Pulmonary artery endothelial cell (primary cell): ENCODE data around the gene SLC6A6. TPM values are rescaled to one million over a fixed set of nuclear protein-coding genes. Genes with fewer than 3 reads are reported as not detected.

ENCODE experiments used
- DNase-seq: peaks from one replicate; pipeline ENCODE4 v3.0.0-alpha.2; 2011; ENCODE audit warnings: low read depth, low spot score
- total RNA-seq: library from RNA; depleted of rRNA; stranded (reverse); fragments of >200 nt; gene quantifications from 2 replicates; pipeline ENCODE4 v1.2.3, GENCODE V29; 2014

Gene SLC6A6
- total RNA-seq, 1 donor from 2014 or later: 28.8 TPM

DNA sequence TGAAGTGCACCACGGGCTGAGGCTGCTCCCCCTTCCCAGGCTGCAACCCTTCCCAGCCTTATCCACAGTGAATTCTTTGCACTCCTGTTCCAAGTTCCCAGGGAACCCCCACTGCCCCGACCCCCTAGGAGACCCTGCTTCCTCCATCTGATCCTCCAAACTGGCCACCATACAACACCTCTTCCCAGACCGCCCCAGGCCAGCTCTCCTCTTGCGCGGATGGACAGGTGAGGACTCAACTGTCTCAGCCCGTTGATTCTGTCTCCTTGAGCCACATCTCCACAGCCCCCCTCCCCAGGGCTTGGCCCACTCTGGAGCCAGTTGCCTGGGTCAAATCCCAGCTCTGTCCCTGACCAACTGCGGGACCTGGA is 116.0 kb downstream of the SLC6A6 start:
- DNase-seq: no peak

DNA sequence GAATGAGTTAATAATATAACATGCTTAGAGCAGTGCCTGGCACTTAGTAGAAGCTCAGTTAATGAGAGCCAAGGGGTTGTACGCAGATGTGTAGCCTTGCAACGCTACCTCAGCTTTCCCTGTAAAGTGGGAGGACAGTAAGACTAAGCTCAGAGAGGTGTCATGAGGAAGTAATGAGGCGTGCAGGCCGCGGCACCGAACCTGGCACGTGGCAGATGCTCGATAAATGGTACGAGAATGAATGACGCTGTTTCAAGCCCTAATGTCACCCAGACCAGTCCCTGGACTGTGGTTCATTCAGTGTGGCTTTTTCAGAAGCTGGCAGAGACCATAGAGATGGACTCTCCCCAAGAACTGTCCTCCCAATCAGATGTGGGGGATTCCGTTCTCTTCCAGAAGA is 116.5 kb downstream of the SLC6A6 start:
- no peak for DNase-seq

DNA sequence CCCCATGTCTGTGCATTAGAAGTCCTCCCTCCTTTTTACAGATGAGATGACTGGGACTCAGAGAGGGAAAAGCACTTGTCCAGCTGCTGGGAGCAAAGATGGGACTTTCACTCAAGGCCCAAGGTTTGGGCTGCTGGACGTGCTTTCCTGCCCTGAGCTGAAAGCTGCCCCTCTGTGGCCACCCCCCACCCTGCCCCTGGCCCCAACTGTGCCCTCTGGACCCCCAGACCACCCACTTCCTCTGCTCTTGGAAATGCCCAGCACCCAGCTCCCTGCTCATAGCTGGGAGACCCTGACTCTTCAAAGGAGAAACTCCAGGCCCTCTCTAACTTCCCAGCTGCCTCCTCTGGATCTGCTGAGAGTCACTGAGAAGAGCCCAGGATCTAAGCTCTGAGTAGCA is 117.0 kb downstream of the SLC6A6 start:
- no peak for DNase-seq

DNA sequence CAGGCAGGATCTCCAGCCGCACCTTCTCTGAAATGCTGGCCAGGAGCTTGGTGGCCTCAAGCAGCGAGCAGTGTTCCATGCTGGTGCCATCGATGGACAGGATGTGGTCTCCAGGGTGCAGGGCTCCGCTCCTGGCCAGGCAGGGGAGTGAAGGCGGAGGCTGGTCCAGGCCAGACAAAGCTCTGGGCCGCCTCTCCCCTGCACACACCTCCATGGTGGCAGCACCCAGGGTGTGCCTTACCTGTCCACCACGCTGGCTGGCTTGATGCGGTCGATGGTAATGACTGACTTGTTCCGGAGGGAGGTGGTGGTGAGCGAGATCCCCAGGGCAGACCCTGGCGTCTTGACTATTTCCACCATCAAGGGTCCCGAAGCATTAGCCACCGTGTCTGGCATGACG is 117.7 kb downstream of the SLC6A6 start:
- no peak for DNase-seq

DNA sequence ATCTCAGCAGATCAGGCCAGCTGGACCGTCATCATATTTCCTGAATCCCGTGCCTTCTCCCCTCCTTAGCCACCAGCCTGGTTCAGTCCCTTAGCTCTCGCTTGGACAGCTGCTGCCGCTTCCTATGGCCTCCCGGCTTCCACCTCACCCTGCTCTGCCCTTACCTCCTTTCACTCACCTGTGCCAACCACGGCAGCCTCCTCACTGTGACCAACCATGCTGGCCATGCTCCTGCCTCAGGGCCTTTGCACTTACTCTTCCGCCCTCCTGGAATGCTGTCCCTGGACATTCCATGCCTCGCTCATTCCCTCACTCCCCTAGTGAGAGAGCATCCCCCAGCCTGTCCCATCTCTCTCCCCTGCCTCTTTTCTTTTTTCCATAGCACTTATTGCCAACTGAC is 118.6 kb downstream of the SLC6A6 start:
- no peak for DNase-seq

DNA sequence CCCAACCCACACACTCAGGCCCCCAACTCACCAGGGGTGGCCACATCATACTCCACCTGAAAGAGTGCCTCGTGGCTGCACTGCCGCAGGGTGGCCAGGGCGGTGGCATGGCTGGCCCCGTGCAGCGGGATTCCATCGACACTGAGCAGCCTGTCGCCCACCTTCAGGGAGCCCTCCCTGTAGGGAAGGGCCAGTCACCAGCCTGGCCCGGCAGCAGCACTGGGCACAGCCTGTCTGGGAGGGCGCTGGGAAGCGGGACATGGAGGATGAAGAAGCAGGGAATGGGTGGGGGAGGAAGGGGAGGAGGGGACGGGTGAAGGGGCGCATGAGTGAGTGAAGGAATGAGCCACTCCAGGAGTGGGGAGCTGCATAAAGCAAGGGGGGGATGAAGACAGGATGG is 119.2 kb downstream of the SLC6A6 start:
- DNase-seq: no peak

DNA sequence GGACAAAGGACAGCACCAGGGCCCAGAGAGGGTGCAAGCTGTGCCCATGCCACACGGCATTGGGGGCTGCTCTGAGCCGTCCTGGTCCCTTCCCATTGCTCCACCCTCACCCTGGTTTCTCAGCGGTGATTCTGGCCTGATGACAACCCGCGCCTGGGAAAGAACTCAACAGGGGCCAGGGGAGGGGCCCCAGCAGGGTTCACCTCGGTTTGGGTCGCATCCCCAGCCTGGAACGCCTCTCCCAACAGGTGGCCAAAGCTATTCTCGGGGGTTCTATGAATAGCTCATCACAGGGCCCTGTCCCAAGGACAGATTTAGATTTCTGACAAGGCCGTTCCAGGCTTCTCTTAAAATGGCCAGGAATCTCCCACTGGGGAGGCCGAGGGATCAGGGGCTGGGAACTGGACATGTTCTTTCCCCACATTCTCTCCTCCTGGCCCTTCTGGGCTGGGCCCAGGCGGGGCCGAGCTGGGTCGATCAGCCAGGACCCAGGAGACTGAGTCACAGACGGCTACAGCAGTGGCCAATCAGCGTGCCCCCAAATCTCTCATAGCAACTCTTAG is 119.8 kb downstream of the SLC6A6 start:
- no peak for DNase-seq

DNA sequence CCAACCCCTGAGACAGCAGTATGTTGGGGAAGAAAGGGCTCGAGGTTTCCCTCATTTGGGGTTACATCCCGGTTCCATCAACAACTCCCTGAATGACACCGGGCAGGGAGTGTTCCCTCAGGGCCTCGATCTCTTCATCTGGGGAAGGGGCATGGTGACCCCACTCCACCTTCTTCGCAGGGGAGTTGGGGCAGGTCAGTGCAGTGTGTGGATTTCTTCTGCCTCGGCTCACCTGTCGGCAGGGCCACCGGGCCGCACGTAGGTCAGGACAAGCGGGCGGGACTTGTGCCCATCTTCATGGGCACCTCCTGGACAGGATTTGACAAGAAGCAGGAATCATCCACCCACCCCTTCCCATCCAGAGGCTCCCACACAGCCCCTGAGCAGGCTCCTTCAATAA is 120.4 kb downstream of the SLC6A6 start:
- no peak for DNase-seq

DNA sequence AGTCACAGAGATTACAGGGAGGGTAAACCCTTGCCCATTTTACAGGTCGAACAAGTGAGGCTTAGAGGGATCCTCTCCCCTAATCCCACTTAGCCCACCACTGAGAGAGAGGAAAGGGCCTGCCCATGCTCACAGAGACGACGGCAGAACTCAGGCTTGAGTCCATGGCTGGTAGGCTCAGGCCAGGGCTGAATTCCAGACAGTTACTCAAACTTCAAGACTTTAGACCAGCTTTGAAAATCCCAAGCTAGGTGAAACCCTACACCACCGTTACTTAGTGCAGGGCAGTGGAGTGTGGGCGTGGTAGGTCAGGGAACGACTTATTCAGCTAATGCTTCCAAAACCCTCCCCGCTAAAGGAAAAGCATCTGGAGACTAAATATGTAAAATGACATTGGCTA is 121.4 kb downstream of the SLC6A6 start:
- DNase-seq: no peak

DNA sequence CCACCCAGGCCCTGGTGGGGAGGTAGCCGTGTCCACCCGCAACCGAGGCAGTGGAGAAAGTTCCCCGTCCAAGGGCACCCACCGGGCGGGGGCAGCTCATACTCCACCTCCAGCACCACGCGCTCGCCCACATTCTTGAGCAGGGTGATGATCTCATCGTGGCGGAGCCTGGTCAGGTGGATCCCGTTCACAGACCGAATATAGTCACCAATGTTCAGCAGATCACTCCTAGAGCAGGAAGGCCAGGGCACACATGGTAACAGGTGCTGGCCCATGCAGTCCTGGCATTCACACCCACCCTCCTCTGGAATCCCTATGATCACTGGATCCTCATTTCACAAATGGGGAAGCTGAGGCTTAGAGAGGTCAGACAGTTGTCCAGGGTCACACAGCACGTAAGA is 121.9 kb downstream of the SLC6A6 start:
- no peak for DNase-seq

DNA sequence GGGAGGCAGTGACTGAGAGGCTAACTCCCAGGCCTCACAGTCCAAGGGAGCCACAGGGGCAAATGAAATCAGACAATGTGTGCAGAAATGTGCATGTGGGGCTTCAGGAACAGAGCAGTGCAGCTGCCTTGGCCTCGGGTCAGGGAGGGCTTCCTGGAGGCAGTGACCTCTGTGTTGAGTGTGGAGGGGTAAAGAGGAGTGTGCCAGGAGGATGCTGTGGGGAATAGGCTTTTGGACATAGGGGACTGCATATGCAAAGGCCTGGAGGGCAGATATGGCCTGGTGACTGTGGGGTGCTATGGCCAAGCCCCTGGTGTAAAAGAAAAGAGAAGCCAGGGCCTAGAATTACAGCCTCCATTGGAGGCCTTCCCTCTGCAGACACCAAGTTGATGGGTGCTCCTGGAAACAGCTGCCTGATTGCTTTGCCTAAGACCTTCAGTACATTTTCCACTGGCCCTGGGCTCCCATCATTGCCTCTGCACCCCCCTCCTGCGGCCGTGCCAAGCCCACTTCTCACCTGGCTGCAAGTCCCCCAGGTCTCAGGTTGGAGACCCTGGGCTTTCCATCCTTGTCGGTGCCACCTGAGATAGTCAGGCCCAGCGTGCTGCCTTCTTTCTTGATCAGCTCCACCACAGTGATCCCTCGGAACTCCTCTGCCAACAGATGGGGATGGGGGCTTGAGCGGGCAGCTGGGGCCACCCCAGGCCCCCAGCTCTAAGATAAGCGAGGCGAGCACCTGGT is 122.7 kb downstream of the SLC6A6 start:
- DNase-seq: no peak

DNA sequence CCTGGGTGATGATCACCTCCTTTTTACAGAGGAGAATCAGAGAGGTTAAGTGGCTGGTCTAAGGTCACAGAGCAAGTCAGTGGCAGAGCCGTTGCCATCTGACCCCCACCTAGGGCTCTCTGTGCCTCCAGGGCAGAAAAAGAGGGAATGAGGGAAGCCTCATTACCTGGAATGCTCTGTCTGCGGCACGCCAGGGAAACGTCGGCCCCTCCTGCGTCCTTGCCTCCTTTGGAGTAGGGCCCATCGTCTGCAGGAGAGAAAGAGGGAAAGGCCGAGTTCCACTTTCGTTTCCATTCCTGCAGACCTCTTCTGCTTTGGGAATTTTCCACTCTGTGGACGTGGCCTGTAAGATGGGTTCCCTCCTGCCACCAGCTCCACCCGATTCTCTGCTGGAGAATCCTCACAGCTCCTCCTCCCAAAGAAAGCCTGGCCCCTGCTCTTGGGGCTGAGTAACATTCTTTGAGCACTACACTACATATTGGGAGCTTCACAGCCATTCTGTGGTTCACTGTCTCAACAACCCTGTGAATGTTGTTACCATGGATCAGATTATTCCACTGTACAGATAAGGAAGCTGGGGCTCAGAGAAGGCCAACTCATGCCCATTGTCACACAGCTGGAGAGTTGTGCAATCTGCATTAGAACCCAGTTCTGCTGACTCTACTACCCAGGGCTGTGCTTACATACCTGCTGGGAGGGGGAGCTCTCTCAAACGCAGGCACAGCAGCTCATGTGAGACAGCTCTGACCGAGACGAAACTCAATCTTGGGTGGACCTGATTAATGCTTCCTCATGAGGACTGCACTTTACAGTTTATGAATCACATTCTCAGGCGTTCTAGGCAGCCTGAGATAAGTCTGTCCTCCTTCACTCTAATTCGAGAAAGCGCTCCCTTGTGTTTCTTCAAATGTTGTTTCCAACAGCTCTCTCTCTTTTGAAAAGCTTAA is 123.6 kb downstream of the SLC6A6 start:
- no peak for DNase-seq

DNA sequence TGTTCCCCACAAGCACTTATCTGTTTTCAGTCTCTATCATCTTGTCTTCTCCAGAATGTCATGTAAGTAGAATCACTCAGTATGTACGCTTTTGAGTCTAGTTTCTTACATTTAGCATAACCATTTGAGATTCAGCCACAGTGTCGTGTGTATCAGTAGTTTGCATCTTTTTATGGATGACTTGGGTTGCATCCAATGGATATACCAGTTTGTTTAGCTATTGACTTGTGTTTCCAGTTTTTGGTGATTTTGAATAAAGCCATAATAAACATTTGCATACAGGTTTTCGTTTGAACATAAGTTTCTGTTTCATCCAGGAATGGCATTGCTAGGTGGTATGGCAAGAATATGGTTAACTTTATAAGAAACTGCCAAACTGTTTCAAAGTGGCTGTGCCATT is 125.7 kb downstream of the SLC6A6 start:
- no peak for DNase-seq

DNA sequence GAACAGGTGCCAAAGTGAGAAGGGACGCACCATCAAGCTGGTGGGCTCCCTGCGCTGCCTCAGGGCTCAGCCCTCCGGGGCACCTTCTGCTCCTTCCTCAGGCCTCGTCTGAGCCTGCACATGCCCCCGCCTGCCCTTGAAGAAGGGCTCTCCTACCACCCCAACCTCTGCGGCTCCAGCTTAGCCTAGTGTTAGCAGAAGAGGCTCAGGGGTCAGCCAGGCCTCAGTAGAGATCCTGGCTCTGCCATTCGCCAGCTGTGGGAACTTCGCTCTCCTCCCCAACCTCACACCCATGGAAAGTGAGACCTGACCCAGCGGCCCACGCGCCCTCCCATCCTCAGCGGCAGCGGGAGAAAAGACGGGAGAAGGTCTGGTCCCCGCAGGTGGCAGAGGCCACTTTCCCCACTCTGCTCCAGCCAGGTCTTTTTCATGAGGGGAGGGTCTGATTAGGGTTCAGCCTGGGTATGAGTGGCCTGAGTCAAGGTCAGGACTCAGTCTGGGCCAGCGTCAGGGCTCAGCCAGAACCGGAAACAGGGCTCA is 129.5 kb downstream of the SLC6A6 start:
- DNase-seq: no peak

DNA sequence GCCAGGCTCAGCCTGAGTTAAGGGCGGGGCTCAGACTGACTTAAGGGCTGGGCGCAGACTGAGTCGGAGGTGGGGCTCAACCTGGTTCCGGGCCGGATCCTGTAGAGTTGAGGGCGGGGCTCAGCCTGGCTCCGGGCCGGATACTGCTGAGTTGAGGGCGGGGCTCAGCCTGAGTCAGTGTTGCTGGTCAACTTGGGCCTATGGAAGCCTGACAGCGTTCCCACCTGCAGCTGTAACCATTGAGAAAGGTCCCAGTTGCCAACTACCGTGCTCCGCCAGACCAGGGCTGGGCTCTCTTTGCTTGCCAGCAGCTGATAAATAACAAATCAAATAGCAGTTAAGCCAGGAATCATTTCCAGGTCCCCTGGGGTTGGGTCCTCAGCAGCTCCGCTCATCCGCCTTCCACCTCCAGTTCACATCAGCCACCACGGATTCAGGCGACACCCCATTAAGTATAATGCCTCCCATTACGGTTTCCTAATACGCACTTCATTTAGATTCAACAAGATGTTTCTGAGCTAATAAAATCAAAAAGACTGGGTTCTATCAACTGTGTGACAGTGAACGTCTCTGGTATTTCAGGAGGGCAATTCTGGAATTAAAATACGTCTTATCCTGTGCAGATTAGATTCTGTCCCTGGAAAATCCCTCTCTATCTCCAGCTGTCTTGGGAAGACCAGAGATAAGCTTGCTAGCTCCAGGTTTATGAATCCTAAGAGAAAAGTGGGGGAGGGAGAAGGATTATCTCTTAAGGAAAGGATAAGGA is 130.5 kb downstream of the SLC6A6 start:
- DNase-seq: no peak

DNA sequence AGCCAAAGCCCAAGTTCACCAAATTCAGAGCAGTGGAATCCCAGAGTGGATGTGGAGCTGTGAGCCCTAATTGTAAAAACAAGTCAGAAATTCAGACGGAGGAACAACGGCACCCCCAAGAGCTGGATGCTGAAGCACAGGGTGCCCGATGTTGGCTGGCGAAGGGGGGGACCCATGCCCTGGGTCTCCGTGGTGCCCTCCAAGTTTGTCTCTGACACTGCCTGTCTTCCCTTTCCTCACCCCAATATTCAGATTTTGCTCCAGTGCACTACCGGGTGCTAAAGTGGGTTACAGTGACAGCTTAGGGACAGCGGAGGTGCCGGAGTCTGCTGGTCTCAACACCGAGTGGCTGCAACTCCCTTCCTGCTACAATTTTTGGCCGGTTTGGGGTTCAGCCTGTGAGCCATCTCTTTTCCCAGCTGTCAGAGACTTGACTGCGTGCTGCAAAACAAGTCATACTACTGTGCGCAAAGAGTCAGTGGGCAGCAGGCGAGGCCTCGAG is 131.1 kb downstream of the SLC6A6 start:
- DNase-seq: no peak

DNA sequence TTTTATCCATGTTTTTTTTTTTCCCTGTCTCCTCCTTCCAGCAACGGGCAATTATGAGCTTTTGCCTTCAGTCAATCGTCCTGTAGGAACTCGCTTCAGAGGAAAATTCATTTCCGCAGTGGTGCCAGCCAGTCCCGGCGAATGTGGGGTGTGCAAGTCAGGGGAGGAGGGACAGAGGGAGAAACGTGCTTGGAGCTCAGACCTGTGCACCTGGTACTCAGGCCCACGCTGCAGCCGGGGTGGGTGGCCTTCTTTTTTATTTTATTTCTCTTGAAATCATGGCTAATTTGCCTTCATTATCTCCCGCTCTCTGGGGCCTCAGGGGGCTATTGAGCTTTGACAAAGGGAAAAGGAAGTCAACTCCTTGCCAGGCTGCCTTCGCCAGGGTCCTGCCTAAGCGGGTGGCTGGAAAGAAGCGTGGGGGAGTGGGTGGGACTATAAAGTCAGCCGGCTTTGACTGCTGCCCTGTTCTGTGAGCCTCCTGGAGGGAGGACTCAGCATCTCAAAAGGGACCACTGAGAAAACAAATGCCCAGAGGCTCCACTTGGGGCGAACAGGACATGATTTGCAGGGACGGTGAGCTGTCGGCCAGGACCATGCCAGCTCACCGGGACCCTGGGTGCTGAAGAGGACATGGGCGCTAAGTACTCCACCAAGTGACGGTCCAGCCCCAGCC is 132.2 kb downstream of the SLC6A6 start:
- DNase-seq: no peak

DNA sequence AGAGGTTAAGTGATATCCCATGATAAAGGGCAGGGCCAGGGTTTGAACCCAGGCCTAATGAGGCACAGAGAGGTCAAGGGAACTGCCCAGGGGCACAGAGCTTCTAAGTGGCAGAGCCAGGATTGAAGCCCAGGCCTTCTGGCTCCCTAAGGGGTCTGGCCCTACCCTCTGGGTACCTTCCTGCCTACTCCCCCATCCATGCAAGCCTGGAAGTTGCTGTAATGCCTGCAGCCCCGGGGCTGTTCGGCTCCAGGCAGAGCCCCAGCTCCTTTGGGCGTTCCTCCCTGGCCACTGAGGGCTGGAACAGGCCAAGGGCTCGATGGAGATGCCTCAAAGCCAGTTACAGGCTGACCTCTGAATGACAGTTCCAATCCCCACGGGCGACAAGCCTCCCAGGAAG is 133.2 kb downstream of the SLC6A6 start:
- DNase-seq: no peak

DNA sequence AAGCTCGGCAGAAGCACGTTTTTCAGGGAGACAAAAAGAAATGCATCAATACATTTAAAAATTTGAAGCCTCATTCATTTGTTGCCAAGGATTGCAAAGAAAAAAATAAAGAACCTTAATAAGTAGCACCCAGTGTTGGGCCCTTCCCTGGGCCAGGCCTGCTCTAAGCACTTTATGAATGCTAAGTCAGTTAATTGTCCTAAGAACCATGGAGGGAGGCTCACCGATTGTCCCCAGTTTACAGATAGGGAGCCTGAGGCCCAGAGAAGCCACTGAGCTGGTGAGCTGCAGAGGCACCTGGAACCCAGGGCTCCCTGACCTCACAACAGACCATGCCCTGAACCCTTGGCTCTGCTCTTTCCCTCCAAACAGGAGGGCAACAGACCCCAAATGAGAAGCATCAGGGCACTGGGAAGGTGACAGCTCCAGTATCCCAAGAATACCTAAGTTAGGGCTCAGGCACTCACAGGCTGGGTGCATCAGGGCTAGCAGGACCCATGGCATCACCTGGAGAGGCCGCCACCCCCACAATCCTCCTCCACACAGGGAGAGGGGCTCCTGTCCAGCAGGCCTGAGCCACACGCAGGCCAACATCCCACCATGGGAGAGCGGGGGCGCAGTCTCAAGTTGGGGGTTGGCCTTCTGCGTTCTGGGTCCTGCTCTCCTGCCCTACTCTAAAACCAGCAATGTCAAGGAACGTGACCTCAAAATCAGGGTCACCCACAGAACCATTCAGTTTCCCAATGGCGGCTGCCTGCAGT is 133.8 kb downstream of the SLC6A6 start:
- DNase-seq: no peak
